GM23248 (cell line): ENCODE results near the gene PEAK3. TPM values are rescaled to one million over a fixed set of nuclear protein-coding genes. Genes with fewer than 3 reads are reported as not detected.

Experiments
- DNase-seq: peaks from one replicate; pipeline ENCODE4 v3.0.0-alpha.2; 2015
- H2AFZ ChIP-seq: fragments of 200-600 bp; sonication (generic); 2 replicates; pipeline ENCODE4 v1.6.1; 2016; ENCODE audit warnings: antibody characterized with exemption
- H3F3A ChIP-seq: fragments of 200-600 bp; sonication (generic); 2 replicates; pipeline ENCODE4 v1.6.1; 2016; ENCODE audit warnings: mild to moderate bottlenecking, antibody characterized with exemption, mixed run types; ENCODE audit not compliant: insufficient read depth
- H3K27ac ChIP-seq: fragments of 200-600 bp; sonication (generic); 2 replicates; pipeline ENCODE4 v1.5.1; 2016; ENCODE audit warnings: mild to moderate bottlenecking
- H3K27me3 ChIP-seq: fragments of 200-600 bp; sonication (generic); replicated peaks from 2 replicates; pipeline ENCODE4 v1.6.1; 2016; ENCODE audit warnings: mild to moderate bottlenecking; ENCODE audit not compliant: insufficient read depth
- H3K36me3 ChIP-seq: fragments of 200-600 bp; sonication (generic); 2 replicates; pipeline ENCODE4 v1.6.1; 2016; ENCODE audit warnings: low read depth, mild to moderate bottlenecking
- H3K4me1 ChIP-seq: fragments of 200-600 bp; sonication (generic); 2 replicates; pipeline ENCODE4 v1.6.1; 2016; ENCODE audit warnings: mild to moderate bottlenecking; ENCODE audit not compliant: insufficient read depth
- H3K4me2 ChIP-seq: fragments of 200-600 bp; sonication (generic); one replicate; pipeline ENCODE4 v1.6.1; 2016; ENCODE audit warnings: mild to moderate bottlenecking; ENCODE audit not compliant: unreplicated experiment
- H3K4me3 ChIP-seq: fragments of 200-600 bp; sonication (generic); 2 replicates; pipeline ENCODE4 v1.5.1; 2016; ENCODE audit warnings: mild to moderate bottlenecking
- H3K79me2 ChIP-seq: fragments of 200-600 bp; sonication (generic); 2 replicates; pipeline ENCODE4 v1.6.1; 2016; ENCODE audit warnings: mild to moderate bottlenecking; ENCODE audit not compliant: insufficient read depth
- H3K9ac ChIP-seq: fragments of 200-600 bp; sonication (generic); 2 replicates; pipeline ENCODE4 v1.6.1; 2016; ENCODE audit warnings: mild to moderate bottlenecking
- H3K9me2 ChIP-seq: fragments of 200-600 bp; sonication (generic); 2 replicates; pipeline ENCODE4 v1.6.1; 2016; ENCODE audit warnings: mixed run types, mild to moderate bottlenecking, moderate library complexity; ENCODE audit not compliant: insufficient read depth
- H3K9me3 ChIP-seq: fragments of 200-600 bp; sonication (generic); one replicate; pipeline ENCODE4 v1.6.1; 2017; ENCODE audit warnings: low read depth
- H4K20me1 ChIP-seq: fragments of 200-600 bp; sonication (generic); 2 replicates; pipeline ENCODE4 v1.6.0; 2016; ENCODE audit not compliant: insufficient read depth
- EZH2 ChIP-seq: fragments of 200-600 bp; sonication (generic); IDR thresholded peaks from 2 replicates; pipeline ENCODE4 v1.6.1; 2018; ENCODE audit warnings: antibody characterized with exemption, mild to moderate bottlenecking; ENCODE audit not compliant: insufficient read depth, poor library complexity, severe bottlenecking
- EZH2phosphoT487 ChIP-seq: fragments of 200-600 bp; sonication (generic); IDR thresholded peaks from 2 replicates; pipeline ENCODE4 v1.6.1; 2018; ENCODE audit warnings: antibody characterized with exemption, moderate library complexity, mild to moderate bottlenecking, low read depth; ENCODE audit not compliant: insufficient read depth
- WGBS, 2 experiments: methylation state at CpG; one replicate each; pipeline ENCODE4 v1.1.6; 2015 to 2017; ENCODE audit warnings: low lambda C conversion rate in 2 of 2, low coverage in 1 of 2; ENCODE audit errors: missing lambda C conversion rate in 2 of 2; 5-methylcytosine and 5-hydroxymethylcytosine counted together
- in situ Hi-C: fragments of 300-500 bp; cut with MboI; formaldehyde crosslinking; loops from 2 replicates; pipeline ENCODE4 v1.15.0; 2020
- polyA plus RNA-seq: library from polyadenylated mRNA; unstranded; fragments of >200 nt; fragmentation: Nextera tagmentation; extraction: Ambion mirVana; gene quantifications from 2 replicates; pipeline ENCODE4 v1.2.1, GENCODE V29; 2016
- total RNA-seq: library from RNA; depleted of rRNA; stranded (reverse); fragments of >200 nt; shearing (Covaris generic); gene quantifications from 2 replicates; pipeline ENCODE4 v1.2.3, GENCODE V29; 2014

Gene PEAK3
- total and polyA plus RNA-seq, 2 experiments from 2014 or later = not detected

DNA sequence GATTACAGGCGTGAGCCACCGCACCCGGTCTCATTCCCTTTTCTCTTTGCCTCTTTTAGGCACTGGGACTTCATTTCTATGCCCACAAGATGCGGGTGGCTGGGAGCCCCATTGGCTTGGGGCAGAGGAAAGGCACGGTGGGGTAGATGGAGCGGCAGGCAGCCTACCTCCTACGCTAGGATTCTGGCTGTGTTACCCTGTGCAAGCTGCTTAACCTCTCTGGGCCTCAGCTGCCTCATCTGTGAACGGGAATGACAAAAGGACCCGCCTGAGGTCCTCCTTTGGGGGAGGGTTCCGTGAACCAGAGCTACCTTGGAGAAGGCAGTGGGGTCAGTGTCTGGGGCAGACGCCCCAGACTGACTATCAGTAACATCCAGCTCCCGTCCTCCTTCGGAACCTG, 35.3 kb upstream of the PEAK3 start:
- Histone ChIP-seq H3K27ac (no peak overlapping the region), H3K9me3 (no peaks in the 10 kb centered on the region), H3K4me1 (no peaks in the 10 kb centered on the region), H3K4me2 (no peak overlapping the region), H3K36me3 (no peaks in the 10 kb centered on the region), H3K4me3 (no peak overlapping the region), H3K27me3 (no peaks in the 10 kb centered on the region), H3F3A (peaks cover 12% of the 10 kb centered on the region; the same call in 1 of the 2 replicates), H2AFZ (no peak overlapping the region), H4K20me1 (no peaks in the 10 kb centered on the region), H3K9me2 (no peaks in the 10 kb centered on the region), H3K79me2 (no peaks in the 10 kb centered on the region), H3K9ac (no peak overlapping the region)
- in situ Hi-C loops = no loop called here
- WGBS, 2 experiments = 94 to 96% methylated on average over 12 to 13 of the region's 13 CpGs
- DNase-seq = no peak
- TF ChIP-seq EZH2phosphoT487 = no peak
- no peak for TF ChIP-seq EZH2

DNA sequence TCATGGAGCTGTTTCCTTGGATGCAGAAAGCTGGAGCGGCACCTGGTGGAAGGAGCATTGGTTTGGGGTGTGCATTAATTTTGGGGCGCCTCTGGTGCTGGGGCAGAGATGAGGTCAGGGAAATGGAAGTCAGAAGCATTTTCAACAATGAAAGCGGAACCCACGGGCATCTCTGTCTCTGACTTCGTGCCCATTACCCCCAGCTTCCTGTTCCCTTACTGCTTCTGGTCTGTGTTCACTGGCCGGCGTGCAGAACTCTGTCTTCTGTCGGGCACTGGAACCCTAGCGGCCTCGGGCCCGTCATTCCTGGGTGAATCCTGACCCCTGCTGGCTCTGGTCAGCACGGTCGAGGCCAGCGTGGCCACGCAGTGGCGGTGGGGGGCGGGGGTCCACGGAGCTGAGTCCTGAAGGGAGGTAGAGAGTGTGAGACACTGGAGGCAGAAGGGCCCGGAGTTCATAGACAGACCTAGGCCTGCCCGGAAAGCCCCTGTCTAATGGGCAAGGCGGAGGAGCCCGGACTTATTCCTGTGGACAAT, 33.9 kb upstream of the PEAK3 start:
- Histone ChIP-seq H3K36me3 (no peaks in the 10 kb centered on the region), H3K4me2 (no peak overlapping the region), H3K9me3 (no peaks in the 10 kb centered on the region), H3K27me3 (no peaks in the 10 kb centered on the region), H3K79me2 (no peaks in the 10 kb centered on the region), H3K9ac (no peak overlapping the region), H2AFZ (no peak overlapping the region), H4K20me1 (no peaks in the 10 kb centered on the region), H3K27ac (no peak overlapping the region), H3F3A (peaks cover 12% of the 10 kb centered on the region; the same call in 1 of the 2 replicates), H3K4me3 (no peak overlapping the region), H3K4me1 (no peaks in the 10 kb centered on the region), H3K9me2 (no peaks in the 10 kb centered on the region)
- TF ChIP-seq EZH2 (no peak), EZH2phosphoT487 (no peak)
- peak; percentile 72 for DNase-seq
- 33 to 36% methylated on average over 22 of the region's 22 CpGs for WGBS, 2 experiments
- in situ Hi-C loops = no loop called here

DNA sequence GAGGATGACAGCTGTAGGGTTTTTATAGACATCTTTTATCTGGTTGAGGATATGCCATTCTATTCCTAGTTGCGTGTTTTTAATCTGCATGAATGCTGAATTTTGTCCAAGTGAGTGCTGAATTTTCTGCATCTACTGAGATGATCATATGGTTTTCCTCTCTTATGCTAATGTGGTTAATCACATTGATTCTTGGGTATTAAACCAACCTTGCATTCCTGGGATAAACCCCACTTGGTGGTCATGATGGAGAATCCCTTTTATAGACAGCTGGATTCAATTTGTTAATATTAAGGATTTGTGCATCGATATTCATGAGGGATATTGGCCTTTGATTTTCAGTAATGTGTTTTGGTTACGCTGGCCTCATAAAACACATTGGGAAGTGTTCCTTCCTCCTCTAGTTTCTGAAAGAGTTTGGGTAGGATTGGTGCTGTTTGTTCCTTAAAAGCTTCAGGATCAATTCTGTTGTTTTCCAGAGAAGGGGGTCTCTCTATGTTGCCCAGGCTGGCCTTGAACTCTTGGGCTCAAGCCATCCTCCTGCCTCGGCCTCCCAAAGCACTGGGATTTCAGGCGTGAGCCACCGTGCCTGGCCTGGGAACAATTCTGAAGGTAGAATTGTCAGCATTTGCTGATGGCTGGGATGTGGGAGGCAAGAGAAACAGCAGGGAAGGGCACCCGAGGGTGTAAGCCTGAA, 33.3 kb upstream of the PEAK3 start:
- in situ Hi-C loops = no loop called here
- Histone ChIP-seq H3K9me2 (no peaks in the 10 kb centered on the region), H3K27ac (no peak overlapping the region), H3K36me3 (no peaks in the 10 kb centered on the region), H3K79me2 (no peaks in the 10 kb centered on the region), H3K4me2 (no peak overlapping the region), H2AFZ (no peak overlapping the region), H3K9ac (no peak overlapping the region), H3K9me3 (no peaks in the 10 kb centered on the region), H3K4me3 (no peak overlapping the region), H3K4me1 (no peaks in the 10 kb centered on the region), H3F3A (peaks cover 12% of the 10 kb centered on the region; the same call in 1 of the 2 replicates), H4K20me1 (no peaks in the 10 kb centered on the region), H3K27me3 (no peaks in the 10 kb centered on the region)
- no peak for DNase-seq
- WGBS, 2 experiments = 82 to 85% methylated on average over 7 of the region's 7 CpGs
- TF ChIP-seq EZH2phosphoT487 = no peak
- no peak for TF ChIP-seq EZH2

DNA sequence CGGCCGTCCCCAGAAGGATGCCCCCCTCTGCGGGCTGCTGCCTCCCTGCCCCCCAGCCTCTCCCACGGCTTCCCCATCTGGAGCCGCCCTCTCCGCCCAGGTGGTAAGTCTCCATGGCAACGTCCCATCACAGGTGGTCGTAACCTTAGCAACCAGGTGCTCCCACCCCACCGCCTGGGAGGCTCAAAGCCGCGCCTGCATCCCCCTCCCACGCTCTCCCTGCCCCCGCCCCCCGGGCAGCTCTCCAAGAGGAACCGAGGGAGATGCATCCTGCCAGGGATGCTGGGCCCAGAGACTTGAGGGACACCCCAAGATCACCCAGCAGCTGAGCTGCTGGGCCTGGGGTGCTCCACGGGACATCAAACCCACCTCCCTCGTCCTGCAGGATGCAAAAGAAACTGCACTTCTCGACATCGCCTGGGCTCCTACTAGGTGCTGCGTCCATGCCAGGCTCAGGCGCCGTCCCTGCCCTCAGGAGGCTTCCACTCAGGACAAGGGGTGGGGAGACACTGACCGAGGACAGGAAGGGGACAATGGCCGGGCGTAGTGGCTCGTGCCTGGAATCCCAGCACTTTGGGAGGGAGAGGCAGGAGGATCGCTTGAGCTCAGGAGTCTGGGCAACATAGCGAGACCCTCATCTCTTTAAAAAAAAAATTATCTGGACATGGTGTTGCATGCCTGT, 31.0 kb upstream of the PEAK3 start:
- Histone ChIP-seq H3K4me1 (no peaks in the 10 kb centered on the region; the same call in 1 of the 2 replicates), H3F3A (no peaks in the 10 kb centered on the region), H3K9me3 (no peaks in the 10 kb centered on the region), H3K4me2 (no peak overlapping the region), H4K20me1 (no peaks in the 10 kb centered on the region), H3K36me3 (no peaks in the 10 kb centered on the region), H3K79me2 (no peaks in the 10 kb centered on the region), H3K27ac (no peak overlapping the region), H3K27me3 (0 out of 2 replicates have a peak, but pooled peaks cover 4% of the 10 kb centered on the region), H2AFZ (no peak overlapping the region), H3K9me2 (no peaks in the 10 kb centered on the region), H3K9ac (no peak overlapping the region), H3K4me3 (no peak overlapping the region)
- TF ChIP-seq EZH2 (no peak), EZH2phosphoT487 (no peak)
- in situ Hi-C loops = no loop called here
- DNase-seq = no peak
- 28 to 45% methylated on average over 15 to 28 of the region's 28 CpGs for WGBS, 2 experiments
